ENCODE data around the gene ITPR2.

Gene ITPR2

DNA sequence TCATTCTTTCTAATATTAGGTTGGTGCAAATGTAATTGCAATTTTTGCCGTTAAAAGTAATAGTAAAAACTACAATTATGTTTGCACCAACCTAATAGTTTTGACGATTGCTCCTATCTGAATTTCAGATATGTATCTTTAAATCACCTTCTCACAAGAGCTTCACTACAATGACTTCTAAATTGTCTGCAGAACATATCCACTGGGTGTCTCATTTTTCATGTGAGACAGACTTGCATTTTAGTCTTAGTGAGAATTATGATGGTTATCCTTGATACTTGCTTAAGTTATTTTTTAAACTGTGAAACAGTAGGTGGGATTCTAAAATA is 84.6 kb downstream of the ITPR2 start:
- TF ChIP-seq, protein P1, sequence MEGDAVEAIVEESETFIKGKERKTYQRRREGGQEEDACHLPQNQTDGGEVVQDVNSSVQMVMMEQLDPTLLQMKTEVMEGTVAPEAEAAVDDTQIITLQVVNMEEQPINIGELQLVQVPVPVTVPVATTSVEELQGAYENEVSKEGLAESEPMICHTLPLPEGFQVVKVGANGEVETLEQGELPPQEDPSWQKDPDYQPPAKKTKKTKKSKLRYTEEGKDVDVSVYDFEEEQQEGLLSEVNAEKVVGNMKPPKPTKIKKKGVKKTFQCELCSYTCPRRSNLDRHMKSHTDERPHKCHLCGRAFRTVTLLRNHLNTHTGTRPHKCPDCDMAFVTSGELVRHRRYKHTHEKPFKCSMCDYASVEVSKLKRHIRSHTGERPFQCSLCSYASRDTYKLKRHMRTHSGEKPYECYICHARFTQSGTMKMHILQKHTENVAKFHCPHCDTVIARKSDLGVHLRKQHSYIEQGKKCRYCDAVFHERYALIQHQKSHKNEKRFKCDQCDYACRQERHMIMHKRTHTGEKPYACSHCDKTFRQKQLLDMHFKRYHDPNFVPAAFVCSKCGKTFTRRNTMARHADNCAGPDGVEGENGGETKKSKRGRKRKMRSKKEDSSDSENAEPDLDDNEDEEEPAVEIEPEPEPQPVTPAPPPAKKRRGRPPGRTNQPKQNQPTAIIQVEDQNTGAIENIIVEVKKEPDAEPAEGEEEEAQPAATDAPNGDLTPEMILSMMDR (IDR thresholded peaks at IDR 0.05; ENCODE audit: low read length): no peak
- TF ChIP-seq EZH2 (IDR thresholded peaks at IDR 0.05; ENCODE audit: borderline replicate concordance, low read length): no peak
- no peak overlapping the region for H3K4me3 ChIP-seq (ENCODE audit: low read depth, low read length, poor library complexity, severe bottlenecking)
- H3K27me3 ChIP-seq (ENCODE audit: insufficient read depth, low read length): no peaks in the 10 kb centered on the region
- no peaks in the 10 kb centered on the region for H3F3A ChIP-seq (ENCODE audit: insufficient read depth, low read length)
- H3K9ac ChIP-seq (ENCODE audit: low read length): no peak overlapping the region
- no peaks in the 10 kb centered on the region for H4K20me1 ChIP-seq (ENCODE audit: insufficient read depth, low read length)
- no peak overlapping the region for H3K27ac ChIP-seq (ENCODE audit: low read depth, low read length, poor library complexity, severe bottlenecking)
- 0 out of 2 replicates have a peak, but pooled peaks cover 3% of the 10 kb centered on the region for H3K36me3 ChIP-seq (ENCODE audit: insufficient read depth, low read length)
- no peaks in the 10 kb centered on the region for H3K79me2 ChIP-seq (ENCODE audit: insufficient read depth, low read length)
- no peak overlapping the region for H3K4me2 ChIP-seq (ENCODE audit: low read length)
- H3K4me1 ChIP-seq (ENCODE audit: insufficient read depth, low read length, severe bottlenecking): peaks cover 16% of the 10 kb centered on the region
- H3K9me3 ChIP-seq (ENCODE audit: low read length): no peaks in the 10 kb centered on the region
- no peak overlapping the region for H2AFZ ChIP-seq (ENCODE audit: low read length)
- H3K9me2 ChIP-seq (ENCODE audit: low read depth, low read length): no peaks in the 10 kb centered on the region

GRCh38 chr12:26746121-26746714 is 86.8 kb downstream of the ITPR2 start:
- TF ChIP-seq, protein P1 (IDR thresholded peaks at IDR 0.05; ENCODE audit: low read length): no peak
- TF ChIP-seq EZH2 (IDR thresholded peaks at IDR 0.05; ENCODE audit: borderline replicate concordance, low read length): no peak
- Histone ChIP-seq H3K36me3 (ENCODE audit: insufficient read depth, low read length) (no peaks in the 10 kb centered on the region), H3K79me2 (ENCODE audit: insufficient read depth, low read length) (no peaks in the 10 kb centered on the region), H3K4me2 (ENCODE audit: low read length) (peak overlapping the region; percentile 8; the same call in 1 of the 2 replicates), H3K9me2 (ENCODE audit: low read depth, low read length) (no peaks in the 10 kb centered on the region), H3F3A (ENCODE audit: insufficient read depth, low read length) (no peaks in the 10 kb centered on the region), H2AFZ (ENCODE audit: low read length) (no peak overlapping the region), H3K4me1 (ENCODE audit: insufficient read depth, low read length, severe bottlenecking) (peaks cover 16% of the 10 kb centered on the region), H3K9ac (ENCODE audit: low read length) (no peak overlapping the region), H3K4me3 (ENCODE audit: low read depth, low read length, poor library complexity, severe bottlenecking) (no peak overlapping the region), H4K20me1 (ENCODE audit: insufficient read depth, low read length) (no peaks in the 10 kb centered on the region), H3K27me3 (ENCODE audit: insufficient read depth, low read length) (no peaks in the 10 kb centered on the region), H3K27ac (ENCODE audit: low read depth, low read length, poor library complexity, severe bottlenecking) (no peak overlapping the region), H3K9me3 (ENCODE audit: low read length) (no peaks in the 10 kb centered on the region)

GRCh38 chr12:26744697-26745440 is 88.1 kb downstream of the ITPR2 start:
- H3K27ac ChIP-seq (ENCODE audit: low read depth, low read length, poor library complexity, severe bottlenecking): no peak overlapping the region
- H3K4me1 ChIP-seq (ENCODE audit: insufficient read depth, low read length, severe bottlenecking): peaks cover 9% of the 10 kb centered on the region
- H3K36me3 ChIP-seq (ENCODE audit: insufficient read depth, low read length): no peaks in the 10 kb centered on the region
- H3K4me2 ChIP-seq (ENCODE audit: low read length): no peak overlapping the region
- no peak overlapping the region for H2AFZ ChIP-seq (ENCODE audit: low read length)
- no peaks in the 10 kb centered on the region for H3F3A ChIP-seq (ENCODE audit: insufficient read depth, low read length)
- 0 out of 2 replicates have a peak, but pooled peaks cover 2% of the 10 kb centered on the region for H3K9me3 ChIP-seq (ENCODE audit: low read length)
- no peaks in the 10 kb centered on the region for H3K9me2 ChIP-seq (ENCODE audit: low read depth, low read length)
- no peaks in the 10 kb centered on the region for H4K20me1 ChIP-seq (ENCODE audit: insufficient read depth, low read length)
- H3K9ac ChIP-seq (ENCODE audit: low read length): no peak overlapping the region
- no peak overlapping the region for H3K4me3 ChIP-seq (ENCODE audit: low read depth, low read length, poor library complexity, severe bottlenecking)
- no peak for TF ChIP-seq EZH2 (IDR thresholded peaks at IDR 0.05; ENCODE audit: borderline replicate concordance, low read length)
- TF ChIP-seq, protein P1 (IDR thresholded peaks at IDR 0.05; ENCODE audit: low read length): no peak
- no peaks in the 10 kb centered on the region for H3K27me3 ChIP-seq (ENCODE audit: insufficient read depth, low read length)
- no peaks in the 10 kb centered on the region for H3K79me2 ChIP-seq (ENCODE audit: insufficient read depth, low read length)

All from OCI-LY1 (cell line).